ENCODE results near the gene ASB3.

ASB3 gene

DNA sequence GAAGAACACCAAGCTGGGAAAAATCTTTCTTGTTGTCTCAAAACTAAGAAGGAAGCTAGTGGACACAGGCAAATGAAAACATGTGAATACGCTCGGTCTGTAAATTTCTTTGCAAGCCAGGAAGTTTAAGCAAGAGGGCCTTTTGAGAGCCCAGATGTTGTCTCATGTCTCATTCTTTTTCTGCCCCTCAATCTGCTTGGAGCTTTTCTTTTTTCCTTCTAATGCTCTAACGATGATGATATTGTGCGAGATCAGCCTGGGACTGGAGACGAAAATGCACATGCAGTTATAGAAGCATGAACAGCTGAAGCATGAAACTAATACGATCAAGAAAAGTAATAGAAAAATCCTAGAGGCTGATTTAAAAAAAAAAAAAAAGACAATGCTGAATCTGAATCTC is 157.8 kb downstream of the ASB3 start:
- TF ChIP-seq GATA3 (IDR thresholded peaks at IDR 0.05; ENCODE audit: low read depth, low read length) (no peak), GATA2 (IDR thresholded peaks at IDR 0.05; ENCODE audit: low read depth, low read length) (no peak)

DNA sequence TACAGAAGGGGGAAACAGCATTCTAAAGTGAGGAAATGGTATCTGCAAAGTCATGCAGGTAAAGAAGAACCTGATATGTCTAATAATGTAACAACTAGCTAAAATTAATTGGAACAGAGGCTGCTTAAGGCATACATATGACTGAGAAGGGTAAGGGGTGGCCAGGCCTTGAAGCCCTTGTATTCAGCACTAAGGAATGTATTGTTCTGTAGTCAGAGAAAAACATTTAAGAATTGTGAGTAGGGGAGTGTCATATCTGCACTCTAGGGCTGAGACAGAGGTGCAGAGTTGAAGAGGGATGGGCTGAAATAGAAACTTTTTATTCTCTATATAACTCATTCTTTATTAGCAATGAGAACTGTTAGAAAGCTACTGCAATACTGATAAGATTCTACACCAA is 164.6 kb downstream of the ASB3 start:
- TF ChIP-seq GATA3 (IDR thresholded peaks at IDR 0.05; ENCODE audit: low read depth, low read length) (no peak), GATA2 (IDR thresholded peaks at IDR 0.05; ENCODE audit: low read depth, low read length) (no peak)

DNA sequence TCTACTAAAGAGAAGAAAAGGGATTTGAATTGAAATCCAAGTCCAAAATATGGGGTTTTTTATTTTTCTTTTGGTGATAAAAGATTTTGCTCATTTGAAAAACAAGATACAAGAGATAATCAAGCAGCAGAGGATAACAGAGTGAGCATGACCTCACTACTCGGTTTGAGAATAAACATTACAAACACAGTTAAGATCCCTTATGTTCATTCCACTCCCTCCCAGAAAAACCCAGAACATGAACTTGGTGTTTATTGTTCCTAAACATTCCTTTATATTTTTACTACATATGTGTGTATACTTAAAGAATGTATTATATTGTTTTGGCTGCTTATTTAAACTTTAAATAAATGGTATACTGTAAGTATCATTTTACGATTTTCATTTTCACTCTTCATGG is 165.8 kb downstream of the ASB3 start:
- TF ChIP-seq GATA3 (IDR thresholded peaks at IDR 0.05; ENCODE audit: low read depth, low read length) (no peak), GATA2 (IDR thresholded peaks at IDR 0.05; ENCODE audit: low read depth, low read length) (no peak)
